Measurements from ENCODE around the gene FAM53B. TPM values are rescaled to one million over a fixed set of nuclear protein-coding genes. Genes with fewer than 3 reads are reported as not detected.

FAM53B gene
- total and polyA plus RNA-seq, 4 donors: 5.1 to 20.6 (median 9.6) TPM

- ATAC-seq (ENCODE audit: low FRiP score): peak; percentile 69
- Histone ChIP-seq H3K27me3 (ENCODE audit: control insufficient read depth in 1 of 2, insufficient read depth in 2 of 2, low read length in 1 of 2) (no peaks in the 10 kb centered on the region), H3K36me3 (ENCODE audit: control insufficient read depth in 1 of 2, insufficient read depth in 2 of 2, low read length in 1 of 2) (no peaks in the 10 kb centered on the region), H3K4me1 (ENCODE audit: control insufficient read depth in 1 of 2, insufficient read depth in 2 of 2, low read length in 2 of 2) (peaks cover 0 to 4% of the 10 kb centered on the region in 2 donors), H3K4me3 (ENCODE audit: low read length in 2 of 2) (no peak overlapping the region), H3K27ac (ENCODE audit: low read depth in 1 of 2, low read length in 2 of 2) (no peak overlapping the region), H3K9me3 (ENCODE audit: control insufficient read depth, low read length) (no peaks in the 10 kb centered on the region)
- WGBS, 2 donors: 38 to 45% methylated on average over 10 of the region's 10 CpGs
- DNase-seq: peak; percentile 83
- intact Hi-C loops (cut with DNase I): no loop called here
These were observed 40.3 kb downstream of the FAM53B start for GRCh38 chr10:124703778-124704427.

- WGBS, 2 donors: 75 to 79% methylated on average over 7 of the region's 7 CpGs
- no peaks in the 10 kb centered on the region for H3K36me3 ChIP-seq (ENCODE audit: control insufficient read depth in 1 of 2, insufficient read depth in 2 of 2, low read length in 1 of 2)
- no peaks in the 10 kb centered on the region for H3K9me3 ChIP-seq (ENCODE audit: control insufficient read depth, low read length)
- no peak overlapping the region for H3K4me3 ChIP-seq (ENCODE audit: low read length in 2 of 2)
- no peaks in the 10 kb centered on the region for H3K27me3 ChIP-seq (ENCODE audit: control insufficient read depth in 1 of 2, insufficient read depth in 2 of 2, low read length in 1 of 2)
- no peak overlapping the region for H3K27ac ChIP-seq (ENCODE audit: low read depth in 1 of 2, low read length in 2 of 2)
- intact Hi-C loops (cut with DNase I): no loop called here
- peaks cover 0 to 4% of the 10 kb centered on the region in 2 donors for H3K4me1 ChIP-seq (ENCODE audit: control insufficient read depth in 1 of 2, insufficient read depth in 2 of 2, low read length in 2 of 2)
- ATAC-seq (ENCODE audit: low FRiP score) (no peak), DNase-seq (no peak)
These were observed 40.8 kb downstream of the FAM53B start for GRCh38 chr10:124703372-124703771.

- Histone ChIP-seq H3K36me3 (ENCODE audit: control insufficient read depth in 1 of 2, insufficient read depth in 2 of 2, low read length in 1 of 2) (no peaks in the 10 kb centered on the region), H3K9me3 (ENCODE audit: control insufficient read depth, low read length) (no peaks in the 10 kb centered on the region), H3K4me3 (ENCODE audit: low read length in 2 of 2) (no peak overlapping the region), H3K27ac (ENCODE audit: low read depth in 1 of 2, low read length in 2 of 2) (peak overlapping the region in 1 of 2 donors; percentile 4), H3K27me3 (ENCODE audit: control insufficient read depth in 1 of 2, insufficient read depth in 2 of 2, low read length in 1 of 2) (no peaks in the 10 kb centered on the region), H3K4me1 (ENCODE audit: control insufficient read depth in 1 of 2, insufficient read depth in 2 of 2, low read length in 2 of 2) (peaks cover 0 to 4% of the 10 kb centered on the region in 2 donors)
- peak; percentile 52 to 81 for DNase-seq
- no peak for ATAC-seq (ENCODE audit: low FRiP score)
- intact Hi-C loops (cut with DNase I): no loop called here
- WGBS, 2 donors: 60% methylated on average over 13 of the region's 13 CpGs
These were observed 42.1 kb downstream of the FAM53B start for GRCh38 chr10:124701881-124702656.

GRCh38 chr10:124701435-124701834, 42.7 kb downstream of the FAM53B start:
- peak; percentile 93 to 96 for DNase-seq
- Histone ChIP-seq H3K9me3 (ENCODE audit: control insufficient read depth, low read length) (no peaks in the 10 kb centered on the region), H3K4me3 (ENCODE audit: low read length in 2 of 2) (no peak overlapping the region), H3K27ac (ENCODE audit: low read depth in 1 of 2, low read length in 2 of 2) (no peak overlapping the region), H3K27me3 (ENCODE audit: control insufficient read depth in 1 of 2, insufficient read depth in 2 of 2, low read length in 1 of 2) (no peaks in the 10 kb centered on the region), H3K4me1 (ENCODE audit: control insufficient read depth in 1 of 2, insufficient read depth in 2 of 2, low read length in 2 of 2) (peaks cover 0 to 4% of the 10 kb centered on the region in 2 donors), H3K36me3 (ENCODE audit: control insufficient read depth in 1 of 2, insufficient read depth in 2 of 2, low read length in 1 of 2) (no peaks in the 10 kb centered on the region)
- intact Hi-C loops (cut with DNase I): no loop called here
- WGBS, 2 donors: 5 to 8% methylated on average over 6 of the region's 6 CpGs
- peak; percentile 85 for ATAC-seq (ENCODE audit: low FRiP score)

- H3K4me1 ChIP-seq (ENCODE audit: control insufficient read depth in 1 of 2, insufficient read depth in 2 of 2, low read length in 2 of 2): peaks cover 0 to 4% of the 10 kb centered on the region in 2 donors
- H3K36me3 ChIP-seq (ENCODE audit: control insufficient read depth in 1 of 2, insufficient read depth in 2 of 2, low read length in 1 of 2): no peaks in the 10 kb centered on the region
- H3K9me3 ChIP-seq (ENCODE audit: control insufficient read depth, low read length): no peaks in the 10 kb centered on the region
- ATAC-seq (ENCODE audit: low FRiP score): no peak
- no peak overlapping the region for H3K4me3 ChIP-seq (ENCODE audit: low read length in 2 of 2)
- H3K27ac ChIP-seq (ENCODE audit: low read depth in 1 of 2, low read length in 2 of 2): no peak overlapping the region
- DNase-seq: peak in 1 of 2 donors; percentile 44
- 17 to 25% methylated on average over 1 of the region's 1 CpG for WGBS, 2 donors
- intact Hi-C loops (cut with DNase I): no loop called here
- H3K27me3 ChIP-seq (ENCODE audit: control insufficient read depth in 1 of 2, insufficient read depth in 2 of 2, low read length in 1 of 2): no peaks in the 10 kb centered on the region
These were observed 43.2 kb downstream of the FAM53B start for GRCh38 chr10:124701038-124701365.

GRCh38 chr10:124700293-124701037, 43.7 kb downstream of the FAM53B start:
- intact Hi-C loops (cut with DNase I): no loop called here
- no peaks in the 10 kb centered on the region for H3K36me3 ChIP-seq (ENCODE audit: control insufficient read depth in 1 of 2, insufficient read depth in 2 of 2, low read length in 1 of 2)
- H3K27me3 ChIP-seq (ENCODE audit: control insufficient read depth in 1 of 2, insufficient read depth in 2 of 2, low read length in 1 of 2): no peaks in the 10 kb centered on the region
- ATAC-seq (ENCODE audit: low FRiP score) (no peak), DNase-seq (peak; percentile 56 to 69)
- no peak overlapping the region for H3K27ac ChIP-seq (ENCODE audit: low read depth in 1 of 2, low read length in 2 of 2)
- peaks cover 0 to 4% of the 10 kb centered on the region in 2 donors for H3K4me1 ChIP-seq (ENCODE audit: control insufficient read depth in 1 of 2, insufficient read depth in 2 of 2, low read length in 2 of 2)
- H3K4me3 ChIP-seq (ENCODE audit: low read length in 2 of 2): no peak overlapping the region
- no peaks in the 10 kb centered on the region for H3K9me3 ChIP-seq (ENCODE audit: control insufficient read depth, low read length)
- 93 to 94% methylated on average over 26 of the region's 26 CpGs for WGBS, 2 donors

GRCh38 chr10:124699471-124700292, 44.5 kb downstream of the FAM53B start:
- Histone ChIP-seq H3K36me3 (ENCODE audit: control insufficient read depth in 1 of 2, insufficient read depth in 2 of 2, low read length in 1 of 2) (no peaks in the 10 kb centered on the region), H3K27me3 (ENCODE audit: control insufficient read depth in 1 of 2, insufficient read depth in 2 of 2, low read length in 1 of 2) (no peaks in the 10 kb centered on the region), H3K4me1 (ENCODE audit: control insufficient read depth in 1 of 2, insufficient read depth in 2 of 2, low read length in 2 of 2) (peaks cover 0 to 4% of the 10 kb centered on the region in 2 donors), H3K9me3 (ENCODE audit: control insufficient read depth, low read length) (no peaks in the 10 kb centered on the region), H3K27ac (ENCODE audit: low read depth in 1 of 2, low read length in 2 of 2) (no peak overlapping the region), H3K4me3 (ENCODE audit: low read length in 2 of 2) (no peak overlapping the region)
- intact Hi-C loops (cut with DNase I): no loop called here
- peak; percentile 46 to 73 for DNase-seq
- no peak for ATAC-seq (ENCODE audit: low FRiP score)
- WGBS, 2 donors: 87 to 89% methylated on average over 18 of the region's 18 CpGs

Data from aorta (tissue), 5 donors.